Measurements from ENCODE around the gene OGFRL1. TPM values are rescaled to one million over a fixed set of nuclear protein-coding genes. Genes with fewer than 3 reads are reported as not detected.

The OGFRL1 gene
- total RNA-seq, 1 donor from 2014 or later: 12.6 TPM

DNA sequence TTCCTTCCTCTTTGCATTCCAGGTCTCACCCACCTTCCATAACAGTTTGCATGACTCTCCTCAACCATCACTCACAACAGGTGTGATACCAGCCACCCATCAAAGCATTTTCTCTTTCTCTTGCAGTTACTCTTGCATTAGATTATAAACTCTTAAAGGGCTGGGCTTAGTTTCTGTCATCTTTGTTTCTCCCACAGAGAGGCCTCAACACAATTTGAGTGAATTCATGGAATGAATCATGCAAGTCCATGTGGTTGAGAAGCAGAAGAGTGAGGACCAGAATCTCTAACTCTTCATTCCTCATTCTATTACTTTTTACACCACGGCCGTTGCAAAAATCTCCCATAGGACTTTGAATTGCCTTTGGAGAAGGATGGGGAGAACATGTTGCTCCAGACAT lies 31.4 kb downstream of the OGFRL1 start:
- Mint-ChIP-seq H3K4me3 (ENCODE audit: unreplicated experiment) (no peak overlapping the region), H3K27me3 (ENCODE audit: unreplicated experiment) (no peaks in the 10 kb centered on the region), H3K9me3 (ENCODE audit: unreplicated experiment) (no peaks in the 10 kb centered on the region), H3K4me1 (ENCODE audit: unreplicated experiment) (peaks cover 2% of the 10 kb centered on the region), H3K36me3 (ENCODE audit: unreplicated experiment) (no peaks in the 10 kb centered on the region), H3K27ac (ENCODE audit: unreplicated experiment) (no peak overlapping the region)
- TF ChIP-seq, protein P1, sequence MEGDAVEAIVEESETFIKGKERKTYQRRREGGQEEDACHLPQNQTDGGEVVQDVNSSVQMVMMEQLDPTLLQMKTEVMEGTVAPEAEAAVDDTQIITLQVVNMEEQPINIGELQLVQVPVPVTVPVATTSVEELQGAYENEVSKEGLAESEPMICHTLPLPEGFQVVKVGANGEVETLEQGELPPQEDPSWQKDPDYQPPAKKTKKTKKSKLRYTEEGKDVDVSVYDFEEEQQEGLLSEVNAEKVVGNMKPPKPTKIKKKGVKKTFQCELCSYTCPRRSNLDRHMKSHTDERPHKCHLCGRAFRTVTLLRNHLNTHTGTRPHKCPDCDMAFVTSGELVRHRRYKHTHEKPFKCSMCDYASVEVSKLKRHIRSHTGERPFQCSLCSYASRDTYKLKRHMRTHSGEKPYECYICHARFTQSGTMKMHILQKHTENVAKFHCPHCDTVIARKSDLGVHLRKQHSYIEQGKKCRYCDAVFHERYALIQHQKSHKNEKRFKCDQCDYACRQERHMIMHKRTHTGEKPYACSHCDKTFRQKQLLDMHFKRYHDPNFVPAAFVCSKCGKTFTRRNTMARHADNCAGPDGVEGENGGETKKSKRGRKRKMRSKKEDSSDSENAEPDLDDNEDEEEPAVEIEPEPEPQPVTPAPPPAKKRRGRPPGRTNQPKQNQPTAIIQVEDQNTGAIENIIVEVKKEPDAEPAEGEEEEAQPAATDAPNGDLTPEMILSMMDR (IDR thresholded peaks at IDR 0.05): no peak
- no peak for DNase-seq (ENCODE audit: extremely low spot score, unreplicated experiment)

DNA sequence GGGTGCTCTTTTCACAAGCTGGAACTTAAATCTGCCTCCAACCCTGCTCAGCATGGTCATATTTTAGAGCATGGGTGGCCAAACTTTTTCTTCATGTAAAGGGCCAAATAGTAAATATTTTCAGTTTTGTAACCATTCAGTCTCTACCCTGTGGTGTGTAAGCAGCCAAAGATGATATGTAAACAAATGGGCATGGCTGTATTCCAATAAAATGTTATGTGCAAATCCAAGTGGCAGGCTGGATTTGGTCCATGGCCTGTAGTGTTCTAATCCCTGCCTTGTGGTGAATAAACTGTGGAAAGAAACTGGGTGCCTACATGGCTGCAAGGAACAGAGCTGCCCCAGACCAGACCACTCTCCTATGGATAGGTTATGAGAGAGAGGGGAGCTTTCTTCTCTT lies 32.7 kb downstream of the OGFRL1 start:
- no peak overlapping the region for H3K4me3 Mint-ChIP-seq (ENCODE audit: unreplicated experiment)
- H3K27me3 Mint-ChIP-seq (ENCODE audit: unreplicated experiment): no peaks in the 10 kb centered on the region
- no peaks in the 10 kb centered on the region for H3K9me3 Mint-ChIP-seq (ENCODE audit: unreplicated experiment)
- H3K27ac Mint-ChIP-seq (ENCODE audit: unreplicated experiment): no peak overlapping the region
- peaks cover 2% of the 10 kb centered on the region for H3K4me1 Mint-ChIP-seq (ENCODE audit: unreplicated experiment)
- DNase-seq (ENCODE audit: extremely low spot score, unreplicated experiment): no peak
- no peaks in the 10 kb centered on the region for H3K36me3 Mint-ChIP-seq (ENCODE audit: unreplicated experiment)
- TF ChIP-seq, protein P1 (IDR thresholded peaks at IDR 0.05): no peak

DNA sequence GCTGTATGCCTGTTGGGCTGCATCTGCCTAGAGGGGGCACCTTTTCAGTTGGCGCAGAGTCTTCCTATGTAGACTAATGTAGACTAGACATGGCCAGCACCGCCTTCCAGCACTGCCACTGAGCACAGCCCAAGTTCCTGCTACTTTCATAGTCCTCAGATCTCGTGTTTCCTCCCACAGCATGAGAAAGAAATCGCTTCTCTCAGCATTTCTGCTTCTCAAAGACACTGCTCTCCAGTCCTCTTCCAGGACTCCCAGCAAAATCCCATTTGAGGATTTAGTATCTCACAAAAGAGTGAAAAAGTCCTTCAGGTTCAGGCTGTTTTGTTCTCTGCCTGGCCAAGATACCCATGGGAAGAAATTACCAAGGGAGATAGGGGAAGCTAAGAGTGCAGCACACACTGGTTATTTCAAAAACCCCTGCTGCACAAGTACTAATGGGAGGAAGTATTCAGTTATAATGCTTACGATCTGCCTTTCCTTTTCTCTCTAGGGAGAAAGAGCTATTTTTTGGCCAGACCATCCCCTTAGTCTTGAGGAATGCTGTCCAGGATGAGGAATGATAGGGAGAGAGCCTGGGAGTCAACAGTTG lies 35.7 kb downstream of the OGFRL1 start:
- H3K27ac Mint-ChIP-seq (ENCODE audit: unreplicated experiment): no peak overlapping the region
- TF ChIP-seq, protein P1 (IDR thresholded peaks at IDR 0.05): no peak
- H3K4me3 Mint-ChIP-seq (ENCODE audit: unreplicated experiment): no peak overlapping the region
- peaks cover 5% of the 10 kb centered on the region for H3K4me1 Mint-ChIP-seq (ENCODE audit: unreplicated experiment)
- no peak for DNase-seq (ENCODE audit: extremely low spot score, unreplicated experiment)
- H3K36me3 Mint-ChIP-seq (ENCODE audit: unreplicated experiment): no peaks in the 10 kb centered on the region
- H3K9me3 Mint-ChIP-seq (ENCODE audit: unreplicated experiment): no peaks in the 10 kb centered on the region
- H3K27me3 Mint-ChIP-seq (ENCODE audit: unreplicated experiment): no peaks in the 10 kb centered on the region

GRCh38 chr6:71326611-71327010 lies 38.0 kb downstream of the OGFRL1 start:
- Mint-ChIP-seq H3K9me3 (ENCODE audit: unreplicated experiment) (no peaks in the 10 kb centered on the region), H3K27ac (ENCODE audit: unreplicated experiment) (no peak overlapping the region), H3K36me3 (ENCODE audit: unreplicated experiment) (no peaks in the 10 kb centered on the region), H3K27me3 (ENCODE audit: unreplicated experiment) (no peaks in the 10 kb centered on the region), H3K4me3 (ENCODE audit: unreplicated experiment) (no peak overlapping the region), H3K4me1 (ENCODE audit: unreplicated experiment) (peaks cover 5% of the 10 kb centered on the region)
- TF ChIP-seq, protein P1 (IDR thresholded peaks at IDR 0.05): no peak
- no peak for DNase-seq (ENCODE audit: extremely low spot score, unreplicated experiment)

DNA sequence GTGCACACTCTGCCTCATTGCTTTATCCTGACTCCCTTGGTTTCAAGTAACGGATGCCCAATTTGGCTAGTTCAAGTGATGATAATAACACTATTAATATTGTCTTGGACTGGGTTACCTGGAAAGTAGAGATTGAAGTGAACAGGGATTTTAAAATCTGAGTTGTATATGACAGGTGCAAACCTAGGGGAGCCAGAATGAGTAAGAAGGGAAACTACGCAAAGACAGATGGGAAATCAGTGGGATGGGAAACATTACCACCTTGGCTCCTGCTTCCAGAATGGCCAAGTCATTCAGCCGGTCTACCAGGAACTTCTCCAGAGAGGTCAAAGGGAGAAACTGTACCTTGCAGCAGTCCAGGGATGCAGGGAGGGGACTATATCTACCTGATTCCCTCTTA lies 41.9 kb downstream of the OGFRL1 start:
- TF ChIP-seq, protein P1 (IDR thresholded peaks at IDR 0.05): no peak
- Mint-ChIP-seq H3K4me3 (ENCODE audit: unreplicated experiment) (no peak overlapping the region), H3K27ac (ENCODE audit: unreplicated experiment) (no peak overlapping the region), H3K27me3 (ENCODE audit: unreplicated experiment) (no peaks in the 10 kb centered on the region), H3K4me1 (ENCODE audit: unreplicated experiment) (peaks cover 20% of the 10 kb centered on the region), H3K36me3 (ENCODE audit: unreplicated experiment) (no peaks in the 10 kb centered on the region), H3K9me3 (ENCODE audit: unreplicated experiment) (no peaks in the 10 kb centered on the region)
- DNase-seq (ENCODE audit: extremely low spot score, unreplicated experiment): no peak
